HG03342 (cell line): Measurements from ENCODE around the gene GTPBP1.

Experiments
- ATAC-seq: cut with Tn5 transposase; IDR thresholded peaks from one replicate; pipeline ENCODE4 v1.9.1; 2021; ENCODE audit warnings: mild to moderate bottlenecking, moderate library complexity; ENCODE audit not compliant: unreplicated experiment

Gene GTPBP1

GRCh38 chr22:38756711-38757463 lies 51.1 kb downstream of the GTPBP1 start:
- no peak for ATAC-seq

GRCh38 chr22:38757464-38757757 lies 51.7 kb downstream of the GTPBP1 start:
- ATAC-seq: no peak

DNA sequence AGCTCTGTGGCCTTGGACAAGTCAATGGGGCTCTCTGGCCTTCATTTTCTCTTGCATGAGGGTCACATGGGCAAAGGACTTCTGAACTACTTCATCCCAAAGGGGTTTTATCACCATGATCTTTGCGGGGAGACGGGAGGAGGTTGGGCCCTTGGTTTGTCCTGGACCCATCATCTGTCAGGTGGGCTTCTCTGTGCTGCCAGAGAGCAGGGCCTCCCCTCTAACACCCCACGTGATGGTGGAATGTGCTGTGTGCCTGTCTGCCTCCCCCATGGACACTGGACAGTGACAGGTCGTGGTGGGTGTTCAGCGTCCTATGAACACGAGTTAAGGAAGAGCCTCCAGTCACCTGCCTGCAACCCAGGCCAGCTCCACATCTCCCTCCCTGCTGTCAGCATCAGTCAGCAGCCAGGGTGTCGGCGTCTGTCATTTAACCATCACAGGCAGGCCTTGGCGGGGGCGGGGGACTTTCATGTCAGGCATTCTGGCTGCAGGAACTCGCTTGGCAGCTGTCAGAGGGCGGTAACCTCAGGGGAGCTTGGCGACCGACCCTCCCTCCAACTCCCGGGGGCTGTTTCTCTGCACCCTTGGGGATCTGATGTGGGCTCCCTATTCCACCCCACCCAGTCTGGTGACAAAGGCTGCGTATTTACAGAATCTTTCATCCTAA lies 52.7 kb downstream of the GTPBP1 start:
- no peak for ATAC-seq

DNA sequence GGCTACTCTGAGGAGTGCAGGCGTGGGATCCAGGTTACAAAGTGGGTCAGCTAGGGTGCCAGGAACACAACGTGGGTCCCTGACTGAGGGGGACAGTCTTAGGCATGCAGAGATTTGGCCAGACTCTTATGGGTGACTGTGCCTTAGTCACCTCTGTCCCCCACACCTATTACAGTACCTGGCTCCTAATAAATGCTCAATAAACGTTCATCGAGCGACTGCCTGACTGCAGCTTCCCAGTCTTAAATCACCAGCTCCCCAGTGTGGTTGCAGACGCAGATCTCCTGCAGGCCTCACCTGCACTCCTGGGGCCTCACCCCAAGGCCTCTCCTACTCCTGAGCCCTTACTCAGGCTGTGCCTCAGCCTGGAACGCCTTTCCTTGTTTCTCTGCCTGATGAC lies 53.3 kb downstream of the GTPBP1 start:
- ATAC-seq: no peak

DNA sequence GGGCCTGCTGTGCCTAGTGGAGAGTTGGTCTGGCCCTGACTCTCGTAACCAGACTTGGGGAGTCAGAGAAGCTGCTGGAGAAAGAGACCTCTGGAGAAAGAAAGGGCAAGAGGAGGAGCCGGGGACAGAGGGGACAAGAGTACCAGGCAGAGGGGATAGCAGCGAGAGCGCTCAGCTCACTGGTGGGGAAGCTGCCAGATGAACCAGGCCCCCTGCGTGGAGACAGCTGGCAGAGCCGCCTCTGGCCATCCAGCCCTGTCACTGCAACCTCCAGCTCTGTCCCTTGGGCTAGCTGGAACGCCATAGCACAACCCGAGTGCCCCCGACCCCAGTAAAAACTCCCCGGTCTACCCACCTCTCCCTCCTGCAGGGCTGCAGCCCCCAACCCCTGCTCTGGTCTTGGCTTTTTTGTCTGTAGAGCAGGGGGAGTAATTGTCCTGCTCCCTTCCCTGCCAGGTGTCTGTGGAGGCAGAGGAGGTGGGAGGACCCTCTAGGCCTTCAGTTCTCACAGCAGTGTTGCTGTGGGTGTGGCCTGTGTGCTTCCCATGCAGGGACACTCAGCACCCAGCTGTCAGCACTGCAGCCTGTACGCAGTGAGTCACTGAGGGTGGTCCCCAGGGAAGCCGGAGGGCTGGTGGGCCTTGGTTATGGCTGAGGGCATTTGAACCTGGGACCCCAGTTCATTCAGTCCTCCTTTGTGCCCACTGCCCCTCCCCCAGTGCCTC lies 54.9 kb downstream of the GTPBP1 start:
- ATAC-seq: no peak

DNA sequence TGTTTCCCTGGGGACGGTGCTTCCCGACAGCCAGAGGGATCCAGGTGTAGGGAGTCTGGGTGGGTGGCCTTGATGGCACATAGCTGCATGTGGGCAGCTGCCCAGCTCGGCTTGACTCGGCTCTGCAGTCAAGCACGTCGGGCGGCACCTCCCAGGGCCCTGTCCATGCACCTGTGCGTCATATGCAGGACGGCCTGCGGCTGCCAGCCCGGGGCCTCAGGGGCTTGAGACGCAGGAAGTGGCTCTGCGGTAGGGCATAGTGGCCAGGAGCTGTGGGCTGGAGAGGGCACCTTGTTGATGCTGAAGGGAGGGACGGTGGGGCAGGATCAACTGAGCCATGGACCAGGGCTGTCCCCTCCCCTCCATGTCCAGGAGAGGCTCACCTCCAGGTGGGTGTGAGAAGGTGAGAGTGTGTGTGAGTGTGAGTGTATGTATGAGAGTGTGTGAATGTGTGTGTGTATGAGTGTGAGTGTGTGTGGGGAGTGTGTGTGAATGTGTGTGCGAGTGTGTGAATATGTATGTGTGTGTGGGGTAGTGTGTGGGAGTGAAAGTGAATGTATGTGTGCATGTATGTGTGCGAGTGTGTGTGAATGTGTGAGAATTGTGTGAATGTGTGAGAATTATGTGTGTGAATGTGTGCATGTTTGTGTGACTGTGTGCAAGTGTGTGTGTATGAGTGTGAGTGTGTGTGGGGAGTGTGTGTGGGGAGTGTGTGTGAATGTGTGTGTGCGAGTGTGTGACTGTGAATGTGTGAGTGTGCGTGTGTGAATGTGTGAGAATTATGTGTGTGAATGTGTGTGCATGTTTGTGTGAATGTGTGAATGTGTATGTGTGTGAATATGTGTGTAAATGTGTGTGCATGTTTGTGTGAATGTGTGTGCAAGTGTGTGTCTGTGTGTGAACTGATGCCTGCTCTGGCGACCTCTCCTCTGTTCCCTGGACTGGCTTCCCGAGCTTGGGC lies 55.7 kb downstream of the GTPBP1 start:
- no peak for ATAC-seq

DNA sequence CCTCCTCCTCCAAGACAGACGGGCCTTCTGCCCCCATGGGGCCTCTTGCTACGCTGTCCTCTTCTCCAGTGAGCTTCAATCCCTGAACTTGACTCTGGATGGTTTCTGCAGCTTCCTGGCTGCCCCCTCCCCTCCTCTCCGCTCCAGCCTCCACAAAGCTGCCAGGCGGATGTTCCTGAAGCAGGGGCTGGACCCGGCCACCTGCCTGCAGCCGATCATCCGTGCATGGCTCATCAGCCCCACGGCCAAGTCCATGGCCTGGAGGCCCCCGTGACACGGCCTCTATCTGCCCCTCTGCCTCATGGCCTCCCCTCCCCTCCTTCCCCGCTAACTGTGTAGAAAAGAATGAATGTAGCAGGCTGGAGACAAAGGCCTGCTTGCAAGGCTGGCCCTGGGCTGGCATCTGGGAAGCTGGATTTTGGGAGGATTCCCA lies 56.8 kb downstream of the GTPBP1 start:
- ATAC-seq: no peak

DNA sequence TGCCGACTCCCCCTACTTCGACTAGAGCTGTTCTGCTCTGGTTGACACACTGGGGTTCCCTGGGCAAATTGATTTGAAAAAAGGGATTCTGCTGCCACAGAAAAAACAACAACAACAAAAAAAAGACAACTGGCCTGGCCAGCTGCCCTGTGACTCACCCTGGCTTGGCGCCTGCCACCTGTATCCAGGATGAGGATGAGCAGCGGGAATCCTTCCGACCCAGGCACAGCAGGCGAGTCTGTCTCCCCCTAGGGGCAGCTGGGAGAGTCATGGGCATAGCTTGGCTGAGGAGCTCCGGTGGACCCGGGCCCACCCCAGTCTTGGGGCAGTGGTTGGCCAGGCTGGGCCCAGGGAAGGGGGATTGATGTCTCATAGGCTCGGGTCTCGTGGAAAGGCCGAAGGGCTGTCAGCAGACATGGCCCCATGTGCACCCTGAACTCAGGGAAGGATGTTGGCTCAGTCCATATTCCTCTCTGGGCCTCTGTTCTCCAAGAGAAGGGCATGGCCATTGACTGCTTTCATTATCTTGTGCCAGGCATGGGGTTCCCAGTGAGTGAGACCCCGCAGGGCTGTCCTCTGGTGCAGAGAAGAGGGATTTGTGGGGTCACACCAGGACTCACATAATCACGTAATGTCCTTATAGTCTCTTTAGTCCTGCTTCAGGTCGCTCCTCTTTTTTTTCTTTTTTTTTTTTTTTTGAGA lies 60.5 kb downstream of the GTPBP1 start:
- ATAC-seq: no peak

GRCh38 chr22:38767313-38767712 lies 61.6 kb downstream of the GTPBP1 start:
- ATAC-seq: no peak

- ATAC-seq: no peak
These were observed 62.3 kb downstream of the GTPBP1 start for GRCh38 chr22:38768036-38768435.

DNA sequence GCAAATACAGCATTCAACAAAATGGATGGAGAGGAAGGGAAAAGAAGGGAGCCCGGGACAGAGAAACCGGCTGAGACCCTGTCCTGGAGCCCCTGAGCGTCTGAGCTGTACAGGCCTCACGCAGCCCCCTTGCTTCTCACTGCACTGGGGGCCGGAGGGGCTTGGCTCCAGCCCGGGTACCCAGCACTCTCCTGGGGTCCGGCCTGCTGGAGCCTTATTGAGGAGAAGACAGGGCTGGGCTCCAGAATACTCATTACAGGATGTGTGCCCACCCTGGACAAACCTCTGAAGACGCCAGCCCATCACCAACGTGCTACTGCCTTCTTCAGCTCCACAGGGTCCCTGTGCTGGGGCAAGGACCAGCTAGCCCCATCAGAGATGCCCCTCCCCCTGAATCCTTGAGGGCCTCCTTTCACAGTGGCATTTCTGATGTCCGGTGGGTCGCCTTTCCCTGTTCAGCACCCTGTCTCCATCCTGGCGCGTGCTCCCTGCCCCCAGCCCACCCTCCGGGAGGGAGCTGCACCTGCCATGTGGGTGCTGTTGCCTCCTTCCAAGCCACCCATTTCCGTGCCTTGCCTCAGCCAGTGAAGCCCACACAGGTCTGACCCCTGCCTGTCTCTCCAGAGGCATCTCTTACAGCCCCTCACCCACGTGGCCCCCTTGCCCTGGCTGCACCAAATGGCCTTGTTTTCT lies 64.7 kb downstream of the GTPBP1 start:
- no peak for ATAC-seq

DNA sequence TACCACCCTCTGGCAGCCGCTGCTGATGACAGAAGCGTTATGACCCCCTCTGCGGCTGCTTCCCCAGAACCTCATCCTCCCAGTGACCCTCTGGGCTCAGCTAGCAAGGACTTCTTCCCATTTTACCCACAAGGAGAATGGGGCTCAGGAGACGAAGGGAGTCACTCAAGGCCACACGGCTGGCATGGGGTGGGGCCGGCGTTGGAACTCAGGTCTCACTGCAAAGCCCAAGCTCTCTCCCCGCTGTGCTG lies 66.8 kb downstream of the GTPBP1 start:
- ATAC-seq: no peak

DNA sequence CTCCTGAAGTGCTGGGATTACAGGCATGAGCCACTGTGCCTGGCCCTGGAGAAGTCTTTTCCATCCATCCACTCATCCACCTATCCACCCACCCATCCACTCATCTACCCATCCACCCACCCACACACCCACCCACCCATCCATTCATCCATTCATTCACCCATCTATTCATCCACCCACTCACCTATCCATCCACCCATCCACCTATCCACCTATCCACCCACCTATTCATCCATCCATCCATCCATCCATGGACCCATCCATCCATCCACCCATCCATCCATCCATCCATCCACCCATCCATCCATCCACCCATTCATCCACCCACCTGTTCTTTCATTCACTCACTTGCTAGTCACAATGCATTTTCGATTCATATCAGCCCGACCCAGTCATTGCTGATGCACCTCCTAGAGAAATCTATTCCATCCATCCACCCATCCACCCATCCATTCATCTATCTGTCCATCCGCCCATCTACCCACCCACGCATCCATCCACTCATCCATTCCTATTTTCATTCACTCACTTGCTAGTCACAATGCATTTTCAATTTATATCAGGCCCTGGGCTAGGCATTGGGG lies 67.7 kb downstream of the GTPBP1 start:
- no peak for ATAC-seq

DNA sequence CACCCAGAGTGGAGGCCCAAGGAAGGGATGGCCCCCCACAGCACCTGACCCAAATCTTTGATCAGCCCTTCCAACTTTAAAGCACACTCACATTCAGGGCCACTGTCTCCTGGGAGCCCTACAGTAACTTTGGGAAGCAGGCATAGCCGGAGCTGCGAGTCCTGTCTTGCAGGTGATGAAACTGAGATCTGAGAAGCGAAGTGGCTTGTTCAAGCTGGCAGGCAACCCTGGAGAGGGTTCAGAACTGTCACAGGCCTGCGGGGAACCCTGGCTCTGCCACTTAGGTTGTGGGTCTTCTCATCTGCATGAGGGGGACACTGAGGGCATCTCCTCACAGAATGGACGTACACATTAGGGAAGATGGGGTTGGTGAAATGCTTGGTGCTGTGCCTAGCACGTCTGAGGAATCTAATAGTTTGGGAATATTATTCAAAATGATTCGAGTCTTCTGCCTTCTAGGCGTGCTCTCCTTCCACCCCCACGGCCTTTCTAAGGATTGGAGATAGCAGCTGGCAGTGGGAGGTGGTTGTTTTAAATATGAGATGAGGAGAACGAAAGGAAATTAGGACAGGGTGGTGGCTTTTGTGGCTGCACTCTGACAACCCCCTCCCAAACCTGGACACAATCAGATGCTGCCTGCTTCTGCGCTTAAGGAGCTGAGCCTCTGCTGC lies 68.9 kb downstream of the GTPBP1 start:
- ATAC-seq: no peak

- ATAC-seq: no peak
These were observed 69.9 kb downstream of the GTPBP1 start for GRCh38 chr22:38775656-38776055.

DNA sequence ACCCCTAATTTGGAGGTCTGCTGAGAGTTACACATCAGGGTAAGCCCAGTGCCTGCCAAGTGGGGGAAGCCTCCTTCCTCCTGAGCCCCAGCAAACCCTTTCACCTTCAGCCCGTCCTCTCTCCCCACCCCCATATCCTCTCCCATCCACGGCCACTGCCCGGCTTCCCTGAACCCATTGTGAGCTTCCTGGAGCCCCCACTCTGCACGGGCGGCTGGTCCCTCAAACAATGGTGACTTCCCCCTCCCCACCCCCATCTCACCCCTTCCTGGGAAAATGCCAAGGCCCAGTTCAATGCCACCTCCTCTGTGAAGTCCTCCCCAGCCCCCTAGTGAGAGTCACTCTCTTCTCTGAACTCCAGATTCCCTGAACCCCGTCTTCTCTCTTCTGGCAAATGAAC lies 70.3 kb downstream of the GTPBP1 start:
- no peak for ATAC-seq

GRCh38 chr22:38777087-38777671 lies 71.4 kb downstream of the GTPBP1 start:
- no peak for ATAC-seq

DNA sequence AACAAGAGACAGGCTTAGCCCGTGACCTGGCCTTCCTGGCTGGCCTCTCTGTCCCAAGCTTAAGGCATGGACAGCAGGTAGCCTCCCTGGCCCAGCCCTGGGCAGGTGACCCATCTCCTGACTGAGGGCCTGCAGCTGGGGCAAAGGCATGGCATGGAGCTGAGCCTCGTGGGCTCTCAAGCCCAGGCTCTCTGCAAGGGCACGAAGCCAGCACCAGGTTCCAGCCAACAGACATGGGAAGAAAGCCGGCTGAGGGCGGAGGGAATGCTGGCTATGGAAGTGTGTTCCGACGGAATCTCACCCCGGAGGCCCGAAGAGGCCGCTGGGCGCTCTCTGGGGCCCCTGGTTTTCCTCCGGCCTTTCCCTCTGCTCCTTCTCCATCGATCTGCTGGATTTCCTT lies 75.3 kb downstream of the GTPBP1 start:
- no peak for ATAC-seq
